Adipocyte (in vitro differentiated cells): ENCODE data around the gene COL23A1.

ENCODE experiments used
- DNase-seq: peaks from one replicate; pipeline ENCODE4 v3.0.0-alpha.2; 2015; ENCODE audit warnings: low read depth
- H3K27me3 ChIP-seq: replicated peaks from 2 replicates; pipeline ENCODE4 v1.7.0; 2013; ENCODE audit warnings: mild to moderate bottlenecking, low read length, moderate library complexity; ENCODE audit not compliant: control insufficient read depth, insufficient read depth
- H3K36me3 ChIP-seq: 2 replicates; pipeline ENCODE4 v1.7.0; 2013; ENCODE audit warnings: low read length, mild to moderate bottlenecking, moderate library complexity; ENCODE audit not compliant: control insufficient read depth, insufficient read depth, severe bottlenecking
- H3K4me1 ChIP-seq: 2 replicates; pipeline ENCODE4 v1.7.0; 2013; ENCODE audit warnings: mild to moderate bottlenecking, low read length, moderate library complexity; ENCODE audit not compliant: control insufficient read depth, insufficient read depth
- H3K4me3 ChIP-seq: 2 replicates; pipeline ENCODE4 v1.7.0; 2013; ENCODE audit warnings: mild to moderate bottlenecking, low read length, moderate library complexity
- H3K9ac ChIP-seq: 2 replicates; pipeline ENCODE4 v1.7.0; 2013; ENCODE audit warnings: mild to moderate bottlenecking, low read length, moderate library complexity
- H3K9me3 ChIP-seq: 2 replicates; pipeline ENCODE4 v1.7.0; 2013; ENCODE audit warnings: mild to moderate bottlenecking, low read length, moderate library complexity; ENCODE audit not compliant: control insufficient read depth

Gene COL23A1

DNA sequence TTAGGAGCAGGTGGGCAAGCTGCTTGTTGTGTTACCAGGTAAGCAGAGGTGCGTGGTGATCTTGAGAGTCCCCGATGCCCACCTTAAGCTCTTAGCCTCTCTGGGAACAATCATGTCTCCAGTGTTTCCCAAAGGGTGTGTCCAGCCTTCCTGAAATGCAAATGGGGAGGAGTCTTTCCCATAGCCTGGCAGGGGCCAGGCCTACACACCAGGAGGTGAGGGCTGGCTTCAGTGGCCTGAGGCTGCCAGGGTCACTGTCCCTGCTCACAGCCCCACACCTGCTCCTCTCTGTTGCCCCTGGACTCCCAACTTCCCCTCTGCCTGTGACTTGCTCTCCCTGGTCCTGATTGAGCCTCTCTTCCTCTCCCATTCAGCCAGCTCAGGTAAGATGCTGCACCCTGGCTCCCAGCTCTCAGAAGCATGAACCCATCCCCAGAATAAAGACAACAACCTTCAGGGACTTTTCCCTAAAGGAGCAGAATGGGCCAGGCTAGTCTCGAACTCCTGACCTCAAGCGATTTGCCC lies 291.8 kb downstream of the COL23A1 start:
- no peak for DNase-seq
- H3K27me3 ChIP-seq = peaks cover 27% of the 10 kb centered on the region
- no peaks in the 10 kb centered on the region for H3K9me3 ChIP-seq
- no peaks in the 10 kb centered on the region for H3K4me1 ChIP-seq
- no peak overlapping the region for H3K9ac ChIP-seq
- H3K4me3 ChIP-seq = no peak overlapping the region
- H3K36me3 ChIP-seq = no peaks in the 10 kb centered on the region

DNA sequence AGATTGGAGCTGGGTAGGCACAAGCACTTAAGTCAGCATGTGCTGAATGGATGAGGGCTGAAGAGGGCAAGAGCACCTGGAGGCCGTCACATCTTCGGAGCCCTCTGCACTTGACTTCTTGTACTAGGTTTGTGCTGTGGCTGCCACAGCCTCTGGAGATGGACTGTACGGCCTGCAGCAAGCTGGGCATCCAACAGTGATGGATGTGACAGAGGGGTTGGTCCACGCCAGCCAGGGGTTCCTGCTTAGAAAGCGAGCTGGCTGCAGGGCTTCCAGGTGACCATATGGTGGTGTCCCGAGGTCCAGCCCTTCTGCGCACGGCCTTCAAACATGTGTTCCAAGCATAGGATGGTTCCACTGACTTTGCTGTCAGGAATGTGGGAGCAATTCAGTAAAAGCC lies 292.4 kb downstream of the COL23A1 start:
- H3K9ac ChIP-seq = no peak overlapping the region
- DNase-seq = no peak
- H3K4me3 ChIP-seq = no peak overlapping the region
- H3K9me3 ChIP-seq = no peaks in the 10 kb centered on the region
- H3K36me3 ChIP-seq = no peaks in the 10 kb centered on the region
- H3K4me1 ChIP-seq = no peaks in the 10 kb centered on the region
- H3K27me3 ChIP-seq = peaks cover 27% of the 10 kb centered on the region

DNA sequence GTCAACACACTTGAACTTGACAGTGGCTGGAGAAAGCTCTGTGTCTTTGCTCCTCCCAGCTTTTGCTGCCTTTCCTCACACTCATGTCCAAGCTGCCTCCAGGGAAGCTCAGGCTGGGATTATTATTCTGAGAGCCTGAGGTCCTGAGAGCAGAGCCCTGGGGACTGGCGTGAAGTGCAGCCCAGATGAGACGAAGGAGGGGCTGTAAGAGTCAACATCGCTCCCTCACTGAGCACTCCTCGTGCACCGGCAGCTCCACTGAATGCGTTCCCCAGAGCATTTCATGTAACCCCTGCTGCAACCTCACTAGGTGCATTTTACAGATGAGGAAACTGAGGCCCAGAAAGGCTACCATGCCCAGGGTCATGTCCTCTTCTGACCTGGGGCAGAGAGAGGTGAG lies 294.1 kb downstream of the COL23A1 start:
- Histone ChIP-seq H3K27me3 (peaks cover 34% of the 10 kb centered on the region), H3K9ac (no peak overlapping the region), H3K4me1 (no peaks in the 10 kb centered on the region), H3K9me3 (no peaks in the 10 kb centered on the region), H3K4me3 (no peak overlapping the region), H3K36me3 (no peaks in the 10 kb centered on the region)
- DNase-seq = no peak

DNA sequence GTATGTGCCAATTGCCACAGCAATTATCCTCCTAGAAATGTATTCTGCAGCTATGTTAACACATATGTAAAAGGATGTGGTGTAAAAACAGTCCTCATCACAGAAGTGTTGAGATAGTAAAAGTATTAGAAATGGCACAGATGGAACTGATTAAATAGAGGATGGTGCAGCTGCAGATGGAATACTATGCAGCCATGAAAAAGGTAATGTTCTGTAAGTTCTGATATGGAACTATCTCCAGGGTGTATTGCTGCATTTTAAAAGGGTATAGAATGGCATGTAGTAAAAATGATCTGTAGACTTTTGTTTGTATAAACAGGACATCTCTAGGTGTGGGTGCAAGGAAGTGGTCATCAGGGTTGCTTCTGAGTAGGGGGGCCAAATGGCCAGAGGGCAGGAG lies 294.6 kb downstream of the COL23A1 start:
- DNase-seq = no peak
- Histone ChIP-seq H3K4me1 (no peaks in the 10 kb centered on the region), H3K4me3 (no peak overlapping the region), H3K36me3 (no peaks in the 10 kb centered on the region), H3K27me3 (peaks cover 38% of the 10 kb centered on the region), H3K9me3 (no peaks in the 10 kb centered on the region), H3K9ac (no peak overlapping the region)

DNA sequence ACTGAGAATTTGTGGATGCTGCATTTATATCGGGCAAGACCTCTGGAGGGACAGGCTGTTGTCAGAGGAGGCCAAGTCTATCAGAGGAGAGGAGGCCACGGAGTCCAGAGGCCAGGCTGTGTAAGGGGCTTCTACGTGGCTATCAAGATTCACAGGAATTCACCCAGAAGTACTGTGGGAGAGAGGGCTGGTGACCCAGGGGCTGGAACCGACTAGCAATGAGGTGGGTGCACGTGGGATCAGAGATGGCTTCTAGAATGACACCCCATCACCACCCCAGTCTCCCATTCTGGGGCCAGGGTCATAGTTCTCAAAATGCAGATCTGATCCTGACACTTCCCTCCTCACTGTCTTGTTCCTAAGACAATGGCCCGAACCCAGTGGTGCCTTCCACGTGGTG lies 296.4 kb downstream of the COL23A1 start:
- H3K9ac ChIP-seq = no peak overlapping the region
- H3K9me3 ChIP-seq = no peaks in the 10 kb centered on the region
- no peak for DNase-seq
- H3K27me3 ChIP-seq = peaks cover 54% of the 10 kb centered on the region
- H3K4me3 ChIP-seq = no peak overlapping the region
- H3K4me1 ChIP-seq = peaks cover 2% of the 10 kb centered on the region
- H3K36me3 ChIP-seq = no peaks in the 10 kb centered on the region

DNA sequence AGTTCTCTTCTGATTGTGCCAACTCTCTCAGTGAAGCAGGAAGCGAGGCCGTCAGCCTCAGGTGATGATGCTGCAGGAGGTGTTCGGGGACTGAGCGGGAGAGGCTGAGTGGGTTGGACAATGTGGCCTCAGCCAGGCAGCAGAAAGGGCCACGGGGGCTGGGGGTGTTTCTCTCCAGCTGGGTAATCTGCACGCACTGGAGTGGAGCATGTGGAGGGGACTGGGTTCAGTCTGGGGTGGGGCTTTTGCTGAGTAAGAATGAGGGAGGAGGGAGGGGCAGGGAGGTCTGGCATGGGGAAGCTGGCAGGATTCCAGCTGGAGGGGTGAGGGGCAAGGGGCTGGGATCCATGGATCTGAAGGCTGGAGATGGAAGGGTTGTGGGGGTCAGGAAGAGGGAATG lies 296.8 kb downstream of the COL23A1 start:
- Histone ChIP-seq H3K4me3 (no peak overlapping the region), H3K4me1 (peaks cover 2% of the 10 kb centered on the region), H3K9ac (no peak overlapping the region), H3K27me3 (peaks cover 57% of the 10 kb centered on the region), H3K36me3 (no peaks in the 10 kb centered on the region), H3K9me3 (no peaks in the 10 kb centered on the region)
- DNase-seq = no peak

DNA sequence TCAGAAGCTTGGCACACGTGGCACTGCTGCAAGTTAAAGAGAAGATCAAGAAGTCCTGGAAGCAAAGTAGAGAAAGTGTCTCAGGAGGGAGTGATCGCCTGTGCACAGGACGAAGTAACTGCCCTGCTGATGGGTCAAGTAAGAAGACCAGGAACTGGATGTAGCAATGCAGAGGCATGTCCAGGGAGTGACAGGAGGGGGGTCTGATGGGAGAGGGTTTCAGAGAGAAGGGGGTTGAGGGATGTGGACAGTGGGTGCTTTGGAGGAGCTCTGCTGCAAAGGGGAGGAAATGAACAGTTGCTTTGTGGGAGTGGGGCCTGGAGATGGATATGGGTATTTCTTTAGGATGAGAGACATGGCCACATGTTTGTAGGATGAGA lies 297.4 kb downstream of the COL23A1 start:
- Histone ChIP-seq H3K27me3 (peaks cover 56% of the 10 kb centered on the region), H3K36me3 (no peaks in the 10 kb centered on the region), H3K9me3 (no peaks in the 10 kb centered on the region), H3K9ac (no peak overlapping the region), H3K4me1 (peaks cover 2% of the 10 kb centered on the region), H3K4me3 (no peak overlapping the region)
- DNase-seq = no peak

DNA sequence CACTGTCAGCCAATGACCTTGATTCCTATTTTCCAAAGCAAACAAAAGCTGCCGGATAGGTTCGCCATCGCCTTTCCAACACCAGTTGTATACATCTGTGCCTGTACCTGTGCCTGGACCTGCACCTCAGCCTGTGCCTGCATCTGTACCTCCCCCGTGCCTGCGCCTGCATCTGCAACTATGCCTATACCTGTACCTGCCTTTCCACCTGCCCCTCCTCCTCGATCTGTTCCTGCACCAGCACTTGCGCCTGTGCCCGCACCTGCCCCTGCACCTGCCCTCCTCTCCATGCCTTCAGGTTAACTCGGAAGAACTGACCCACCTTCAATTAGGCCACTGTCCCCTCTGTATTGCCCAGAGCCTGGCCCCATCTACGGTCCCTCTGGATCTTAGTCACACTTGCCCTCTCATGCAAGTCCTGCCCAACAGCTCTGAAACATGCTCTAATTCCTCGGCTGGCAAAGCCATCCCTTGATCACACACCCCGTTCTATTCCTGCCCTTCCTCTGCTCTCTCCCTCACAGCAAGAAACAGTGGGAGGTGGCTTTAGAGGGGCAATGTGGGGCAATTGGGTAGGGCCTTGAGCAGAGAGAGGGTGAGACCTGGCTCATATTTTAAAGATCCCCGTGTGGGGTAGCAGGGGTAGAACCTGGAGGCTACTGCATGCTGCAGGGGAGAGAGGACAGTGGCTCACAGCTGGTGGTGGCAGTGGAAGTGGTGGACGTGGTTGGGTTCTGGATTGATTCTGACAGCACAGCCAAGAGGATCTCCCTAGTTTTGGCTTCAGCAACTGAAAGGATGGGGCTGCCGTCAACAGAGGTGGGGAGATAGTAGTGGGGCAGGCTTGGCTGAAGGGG lies 298.0 kb downstream of the COL23A1 start:
- H3K36me3 ChIP-seq = no peaks in the 10 kb centered on the region
- no peaks in the 10 kb centered on the region for H3K9me3 ChIP-seq
- peaks cover 2% of the 10 kb centered on the region for H3K4me1 ChIP-seq
- no peak for DNase-seq
- no peak overlapping the region for H3K4me3 ChIP-seq
- no peak overlapping the region for H3K9ac ChIP-seq
- peaks cover 59% of the 10 kb centered on the region for H3K27me3 ChIP-seq

DNA sequence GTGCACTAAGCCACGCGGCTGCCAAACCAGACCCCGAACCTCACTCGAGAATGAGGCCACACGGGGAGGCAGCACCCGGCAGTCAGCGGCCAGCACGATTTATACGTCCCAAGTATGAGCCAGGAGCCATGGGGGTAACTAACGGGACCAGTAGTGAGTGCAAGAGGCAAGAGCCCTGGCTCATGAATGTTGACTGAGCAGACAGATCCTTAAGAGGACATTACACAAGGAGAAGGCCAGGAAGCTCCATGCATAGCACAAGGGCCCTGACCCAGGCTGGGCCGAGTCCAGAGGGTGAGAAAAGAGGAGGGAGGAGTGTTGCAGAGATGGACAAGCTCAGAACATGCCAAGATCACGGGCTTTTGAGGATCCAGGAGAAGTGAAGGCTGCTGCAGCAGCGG lies 299.0 kb downstream of the COL23A1 start:
- no peak for DNase-seq
- no peaks in the 10 kb centered on the region for H3K9me3 ChIP-seq

DNA sequence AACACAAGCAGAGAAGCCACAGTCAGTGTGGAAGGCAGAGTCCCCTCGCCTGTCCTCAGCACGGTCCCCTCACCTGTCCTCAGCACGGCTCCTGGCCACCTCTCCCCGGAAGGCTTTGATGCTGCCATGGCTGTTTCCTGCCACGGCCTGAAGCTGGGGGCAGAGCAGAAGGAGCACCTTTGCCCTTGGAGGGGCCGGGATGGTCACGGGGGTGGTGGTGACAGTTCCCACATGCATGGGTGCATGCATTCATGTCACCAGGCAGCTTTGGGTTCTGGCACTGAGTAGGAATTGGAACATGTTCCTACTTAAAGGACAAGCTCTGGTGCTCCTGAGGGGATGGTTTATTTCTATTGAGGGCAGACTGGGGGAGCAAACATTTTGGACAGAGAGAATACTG lies 299.8 kb downstream of the COL23A1 start:
- Histone ChIP-seq H3K9ac (no peak overlapping the region), H3K9me3 (no peaks in the 10 kb centered on the region), H3K4me3 (no peak overlapping the region), H3K27me3 (peaks cover 68% of the 10 kb centered on the region), H3K4me1 (peaks cover 2% of the 10 kb centered on the region), H3K36me3 (no peaks in the 10 kb centered on the region)
- no peak for DNase-seq

More for the DNA sequence above, 299.0 kb downstream of the COL23A1 start:
- Histone ChIP-seq H3K27me3 (peaks cover 64% of the 10 kb centered on the region), H3K36me3 (no peaks in the 10 kb centered on the region), H3K9ac (no peak overlapping the region), H3K4me3 (no peak overlapping the region), H3K4me1 (peaks cover 2% of the 10 kb centered on the region)

DNA sequence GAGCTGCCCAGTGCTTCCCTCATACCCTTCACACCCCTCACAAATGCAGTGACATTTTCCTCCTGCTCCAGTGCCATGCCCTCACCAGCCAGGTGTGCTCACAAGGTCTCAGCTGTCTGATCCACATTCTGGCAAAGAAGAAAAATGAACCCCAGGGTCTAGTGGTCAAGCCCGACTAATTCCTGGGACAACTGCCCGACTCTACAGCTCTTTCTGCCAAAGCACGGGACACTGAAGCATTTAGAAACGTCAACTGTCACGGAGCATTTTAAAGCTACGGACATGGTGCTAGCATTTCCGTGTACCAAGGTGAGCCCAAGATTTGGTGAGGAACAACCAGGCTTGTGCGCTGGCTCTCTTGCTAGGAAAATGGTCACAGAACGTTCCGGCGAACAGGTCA lies 300.8 kb downstream of the COL23A1 start:
- Histone ChIP-seq H3K27me3 (peaks cover 72% of the 10 kb centered on the region), H3K9me3 (no peaks in the 10 kb centered on the region), H3K4me3 (no peak overlapping the region), H3K36me3 (no peaks in the 10 kb centered on the region), H3K4me1 (peaks cover 2% of the 10 kb centered on the region), H3K9ac (no peak overlapping the region)
- no peak for DNase-seq
